GM12891 (cell line): ENCODE measurements around the gene SCGB1C2.

Source experiments
- DNase-seq: peaks from one replicate; pipeline ENCODE4 v3.0.0; 2011; ENCODE audit warnings: low spot score; ENCODE audit not compliant: insufficient read length
- FAIRE-seq: peaks from 2 replicates; lab custom pipeline; 2011; peaks lifted over from hg19 to GRCh38; lab: Jason Lieb, UNC
- PAX5 ChIP-seq: IDR thresholded peaks from 2 replicates; pipeline ENCODE4 v1.6.1; 2011; ENCODE audit warnings: low read length, moderate library complexity, mild to moderate bottlenecking; ENCODE audit not compliant: insufficient read depth, severe bottlenecking
- POLR2A ChIP-seq: IDR thresholded peaks from 2 replicates; pipeline ENCODE4 v1.6.1; 2011; ENCODE audit warnings: low read depth, low read length, control low read depth
- POLR2AphosphoS5 ChIP-seq: IDR thresholded peaks from 2 replicates; pipeline ENCODE4 v1.6.1; 2011; ENCODE audit warnings: low read depth, low read length, control low read depth
- POU2F2 ChIP-seq: IDR thresholded peaks from 2 replicates; pipeline ENCODE4 v1.6.1; 2011; ENCODE audit warnings: low read depth, mild to moderate bottlenecking, control low read depth, low read length, moderate library complexity
- SPI1 ChIP-seq: IDR thresholded peaks from 2 replicates; pipeline ENCODE4 v1.6.1; 2011; ENCODE audit warnings: low read depth, low read length, control low read depth
- TAF1 ChIP-seq: IDR thresholded peaks from 2 replicates; pipeline ENCODE4 v1.6.1; 2011; ENCODE audit warnings: low read depth, low read length, control low read depth

Gene SCGB1C2

DNA sequence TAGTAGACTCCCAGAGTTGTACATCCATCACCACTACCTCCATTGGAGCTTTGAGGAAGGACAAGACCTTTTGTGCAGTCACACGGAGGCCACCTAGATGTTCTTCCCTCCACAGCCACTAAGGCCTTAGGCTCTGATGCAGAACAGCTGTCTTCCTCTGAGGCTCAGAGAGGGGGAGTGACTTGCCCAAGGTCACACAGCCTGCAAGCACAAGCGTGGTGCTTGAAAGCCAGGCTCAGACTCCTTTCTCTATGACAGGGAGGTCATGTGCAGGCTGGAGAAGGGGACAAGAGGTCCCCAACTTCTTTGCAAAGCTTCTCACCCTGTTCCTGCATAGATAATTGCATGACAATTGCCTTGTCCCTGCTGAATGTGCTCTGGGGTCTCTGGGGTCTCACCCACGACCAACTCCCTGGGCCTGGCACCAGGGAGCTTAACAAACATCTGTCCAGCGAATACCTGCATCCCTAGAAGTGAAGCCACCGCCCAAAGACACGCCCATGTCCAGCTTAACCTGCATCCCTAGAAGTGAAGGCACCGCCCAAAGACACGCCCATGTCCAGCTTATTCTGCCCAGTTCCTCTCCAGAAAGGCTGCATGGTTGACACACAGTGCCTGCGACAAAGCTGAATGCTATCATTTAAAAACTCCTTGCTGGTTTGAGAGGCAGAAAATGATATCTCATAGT, 12.7 kb downstream of the SCGB1C2 start:
- no peak for TF ChIP-seq TAF1
- no peak for TF ChIP-seq POLR2AphosphoS5
- no peak for TF ChIP-seq PAX5
- TF ChIP-seq POLR2A: no peak
- TF ChIP-seq POU2F2: no peak
- no peak for FAIRE-seq
- DNase-seq: no peak

DNA sequence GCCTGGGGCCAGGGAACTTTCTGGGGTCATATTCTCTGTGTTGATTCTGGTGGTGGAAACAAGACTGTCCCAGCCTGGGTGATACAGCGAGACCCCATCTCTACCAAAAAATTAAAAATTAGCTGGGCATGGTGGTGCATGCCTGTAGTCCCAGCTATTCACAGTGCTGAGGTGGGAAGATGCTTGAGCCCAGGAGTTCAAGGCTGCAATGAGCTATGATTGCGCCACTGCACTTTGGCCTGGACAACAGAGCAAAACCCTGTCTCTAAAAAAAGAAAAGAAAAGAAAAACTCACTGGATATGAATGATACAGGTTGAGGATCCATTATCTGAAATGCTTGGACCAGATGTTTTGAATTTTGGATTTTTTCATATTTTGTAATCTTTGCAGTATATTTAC, 13.6 kb downstream of the SCGB1C2 start:
- DNase-seq: no peak
- TF ChIP-seq SPI1 (no peak), POLR2AphosphoS5 (no peak), PAX5 (no peak), POLR2A (no peak), TAF1 (no peak)
- no peak for FAIRE-seq

GRCh38 chr17:151886-152859, 14.8 kb downstream of the SCGB1C2 start:
- DNase-seq: no peak
- FAIRE-seq: no peak
- no peak for TF ChIP-seq POLR2A
- TF ChIP-seq POU2F2: no peak

DNA sequence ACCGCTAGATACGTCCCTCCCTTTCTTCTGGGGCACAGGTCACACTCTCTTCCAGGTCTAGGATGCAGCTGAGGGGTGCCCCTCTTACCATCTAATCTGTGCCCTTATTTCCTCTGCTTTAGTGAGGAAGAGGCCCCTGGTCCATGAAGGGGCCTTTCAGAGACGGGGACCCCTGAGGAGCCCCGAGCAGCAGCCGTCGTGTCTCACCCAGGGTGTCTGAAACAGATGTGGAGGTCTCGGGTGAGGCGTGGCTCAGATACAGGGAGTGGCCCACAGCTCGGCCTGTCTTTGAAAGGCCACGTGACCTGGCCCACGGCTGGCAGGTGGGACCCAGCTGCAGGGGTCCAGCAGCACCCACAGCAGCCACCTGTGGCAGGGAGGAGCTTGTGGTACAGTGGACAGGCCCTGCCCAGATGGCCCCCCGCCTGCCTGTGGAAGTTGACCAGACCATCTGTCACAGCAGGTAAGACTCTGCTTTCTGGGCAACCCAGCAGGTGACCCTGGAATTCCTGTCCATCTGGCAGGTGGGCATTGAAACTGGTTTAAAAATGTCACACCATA, 15.6 kb downstream of the SCGB1C2 start:
- no peak for DNase-seq
- no peak for FAIRE-seq
- no peak for TF ChIP-seq TAF1

DNA sequence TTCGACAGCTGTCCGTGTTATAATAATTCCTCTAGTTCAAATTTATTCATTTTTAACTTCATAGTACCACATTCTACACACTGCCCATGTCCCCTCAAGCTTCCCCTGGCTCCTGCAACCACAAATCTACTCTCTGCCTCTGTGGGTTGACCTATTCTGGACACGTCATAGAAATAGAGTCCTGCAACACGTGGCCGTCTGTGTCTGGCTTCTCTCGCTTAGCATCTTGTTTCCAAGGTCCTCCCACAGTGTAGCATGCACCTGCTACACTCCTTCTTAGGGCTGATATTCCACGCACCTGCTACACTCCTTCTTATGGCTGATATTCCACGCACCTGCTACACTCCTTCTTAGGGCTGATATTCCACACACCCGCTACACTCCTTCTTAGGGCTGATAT, 16.5 kb downstream of the SCGB1C2 start:
- no peak for TF ChIP-seq PAX5
- no peak for TF ChIP-seq TAF1
- no peak for TF ChIP-seq POLR2AphosphoS5
- no peak for TF ChIP-seq POU2F2
- TF ChIP-seq POLR2A: no peak
- no peak for TF ChIP-seq SPI1
- DNase-seq (no peak), FAIRE-seq (no peak)

- FAIRE-seq: no peak
- no peak for DNase-seq
- TF ChIP-seq POLR2A (no peak), PAX5 (no peak), SPI1 (no peak), POLR2AphosphoS5 (no peak), POU2F2 (no peak), TAF1 (no peak)
These were observed 18.2 kb downstream of the SCGB1C2 start for GRCh38 chr17:155576-155975.

- FAIRE-seq: no peak
- DNase-seq: no peak
- TF ChIP-seq POU2F2 (no peak), POLR2A (no peak), PAX5 (no peak), TAF1 (no peak), SPI1 (no peak), POLR2AphosphoS5 (no peak)
These were observed 18.8 kb downstream of the SCGB1C2 start for GRCh38 chr17:156094-156621.

GRCh38 chr17:156946-157345, 19.6 kb downstream of the SCGB1C2 start:
- FAIRE-seq: no peak
- TF ChIP-seq POLR2A: no peak
- TF ChIP-seq TAF1: no peak
- no peak for TF ChIP-seq SPI1
- no peak for TF ChIP-seq POLR2AphosphoS5
- TF ChIP-seq PAX5: no peak
- TF ChIP-seq POU2F2: no peak
- no peak for DNase-seq

- FAIRE-seq: no peak
- no peak for DNase-seq
- TF ChIP-seq SPI1 (no peak), TAF1 (no peak), PAX5 (no peak), POU2F2 (no peak), POLR2AphosphoS5 (no peak), POLR2A (no peak)
These were observed 20.5 kb downstream of the SCGB1C2 start for GRCh38 chr17:157901-158300.

GRCh38 chr17:158379-158778, 21.0 kb downstream of the SCGB1C2 start:
- DNase-seq: no peak
- no peak for FAIRE-seq
- TF ChIP-seq POLR2AphosphoS5 (no peak), SPI1 (no peak), PAX5 (no peak), POLR2A (no peak), POU2F2 (no peak), TAF1 (no peak)
